ENCODE data around the gene FOSL2.

Gene FOSL2

DNA sequence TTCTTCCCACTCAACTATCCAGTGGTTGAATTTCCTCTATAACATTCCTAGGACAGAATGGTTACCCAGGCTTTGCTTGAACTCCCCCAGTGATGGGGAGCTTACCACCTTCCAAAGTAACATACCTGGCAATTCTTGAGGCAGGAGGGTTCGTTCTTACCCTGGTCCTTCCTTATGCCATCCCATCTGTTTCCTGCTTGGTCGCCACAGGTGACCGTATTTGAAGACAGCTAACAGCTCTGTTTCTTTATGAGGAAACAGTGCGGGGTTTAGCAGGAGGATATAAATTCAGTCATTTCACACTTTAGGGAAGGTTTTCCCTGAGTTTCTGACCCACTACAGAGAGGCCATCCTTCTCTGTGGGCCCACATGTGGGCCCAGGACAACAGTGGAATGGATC, 42.6 kb downstream of the FOSL2 start:
- no peak for DNase-seq

DNA sequence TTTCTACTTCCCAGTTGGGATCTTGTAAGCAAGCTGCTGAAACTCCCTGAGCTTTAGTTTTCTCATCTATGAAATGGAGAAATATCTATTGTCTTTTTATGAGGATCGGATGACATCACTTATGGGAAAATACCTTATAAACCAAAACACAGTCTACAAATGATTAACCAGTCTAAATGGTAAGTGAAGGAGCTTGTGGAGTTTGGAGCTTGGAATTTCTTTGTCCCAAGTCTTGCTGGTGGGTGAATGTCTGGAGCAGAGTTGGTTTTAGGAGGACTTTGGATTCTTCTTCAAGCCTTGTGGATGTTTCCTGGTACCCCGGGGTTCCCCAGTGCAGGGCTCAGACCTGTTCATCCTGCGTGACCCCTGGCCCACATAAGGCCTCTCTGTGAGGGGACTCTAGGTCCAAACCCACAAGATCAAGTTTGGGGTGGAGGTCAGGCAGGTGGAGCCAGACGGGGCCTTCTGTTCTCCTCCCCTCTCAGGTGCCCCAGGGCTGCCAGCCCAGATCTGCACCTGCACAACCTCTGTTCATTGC, 43.2 kb downstream of the FOSL2 start:
- DNase-seq = no peak

DNA sequence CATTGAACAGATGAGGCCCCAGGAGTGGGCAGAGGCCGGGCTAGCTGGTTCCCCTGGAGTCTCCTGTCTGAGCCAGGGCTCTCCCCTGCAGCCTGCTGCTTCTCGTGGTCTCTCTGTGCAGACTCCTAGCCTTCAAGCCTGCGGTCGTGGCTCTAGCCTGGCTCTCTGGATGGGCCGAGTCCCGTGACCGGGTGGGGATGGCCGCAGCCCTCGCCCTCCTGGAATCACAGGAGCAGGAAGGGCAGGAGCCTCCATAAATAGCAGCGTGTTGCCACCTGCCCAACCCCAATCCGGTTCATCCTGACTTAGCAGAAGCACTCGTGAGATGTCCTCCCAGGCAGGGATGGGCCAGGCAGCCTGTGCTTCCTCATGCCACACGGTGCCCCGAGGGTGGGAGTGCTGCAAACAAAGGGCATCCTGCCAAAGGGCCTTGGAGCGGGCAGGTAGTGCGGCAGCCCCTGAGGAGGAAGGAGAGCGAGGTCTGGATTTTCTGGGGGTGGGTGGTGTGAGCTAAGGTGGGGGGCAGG, 43.9 kb downstream of the FOSL2 start:
- peak; percentile 12 for DNase-seq

DNA sequence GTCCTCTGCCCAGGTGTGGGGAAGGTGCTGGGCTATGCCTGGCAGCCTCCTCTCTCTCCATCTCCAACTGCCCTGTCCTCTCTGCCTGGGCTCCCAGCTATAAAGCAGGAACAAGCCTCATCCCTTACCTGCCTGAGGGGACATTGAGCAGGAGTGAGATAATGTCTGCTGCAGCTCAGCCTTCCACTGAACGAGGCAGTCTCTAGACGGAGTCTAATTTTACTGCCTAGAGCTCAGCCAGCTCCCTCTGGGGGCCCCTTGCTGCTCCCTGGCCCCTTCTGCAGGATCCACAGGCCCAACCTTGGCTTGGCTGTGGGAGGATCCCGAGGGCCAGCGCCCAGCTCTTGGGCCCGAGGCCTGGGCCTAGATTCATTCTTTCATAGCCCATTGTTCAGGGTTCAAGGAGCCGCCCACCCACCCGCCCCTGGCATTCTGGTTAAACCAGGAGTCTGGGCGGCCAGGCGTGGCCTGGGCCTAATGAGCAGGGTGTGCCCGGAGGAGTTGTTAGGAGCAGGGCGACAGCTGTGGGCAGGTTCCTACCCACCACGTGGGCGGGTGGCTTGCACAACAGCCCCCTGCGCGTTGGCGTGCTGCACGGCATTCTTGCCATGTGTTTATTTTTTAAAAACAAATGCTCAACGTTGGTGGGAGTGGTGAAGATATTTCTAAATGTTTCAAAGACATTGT, 44.6 kb downstream of the FOSL2 start:
- no peak for DNase-seq

DNA sequence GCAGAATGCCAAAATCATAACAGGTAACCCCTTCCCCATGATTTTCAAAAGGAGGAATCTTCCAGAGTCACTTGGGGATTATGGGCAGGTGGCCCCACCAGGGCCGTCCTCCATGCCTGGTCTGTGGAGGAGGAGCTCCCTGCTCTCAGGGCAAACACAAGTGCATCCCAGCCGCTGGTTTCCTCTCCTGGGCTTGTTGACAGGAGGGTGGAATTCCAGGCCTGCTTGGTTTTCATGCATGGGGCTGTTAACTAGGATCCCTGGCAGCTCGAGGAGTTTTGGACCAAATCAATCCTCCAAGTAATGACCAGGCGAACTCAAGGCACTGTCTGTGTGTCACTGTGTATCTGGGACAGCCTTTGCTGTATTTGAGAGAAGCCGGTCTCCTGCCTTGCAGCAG, 45.3 kb downstream of the FOSL2 start:
- no peak for DNase-seq

DNA sequence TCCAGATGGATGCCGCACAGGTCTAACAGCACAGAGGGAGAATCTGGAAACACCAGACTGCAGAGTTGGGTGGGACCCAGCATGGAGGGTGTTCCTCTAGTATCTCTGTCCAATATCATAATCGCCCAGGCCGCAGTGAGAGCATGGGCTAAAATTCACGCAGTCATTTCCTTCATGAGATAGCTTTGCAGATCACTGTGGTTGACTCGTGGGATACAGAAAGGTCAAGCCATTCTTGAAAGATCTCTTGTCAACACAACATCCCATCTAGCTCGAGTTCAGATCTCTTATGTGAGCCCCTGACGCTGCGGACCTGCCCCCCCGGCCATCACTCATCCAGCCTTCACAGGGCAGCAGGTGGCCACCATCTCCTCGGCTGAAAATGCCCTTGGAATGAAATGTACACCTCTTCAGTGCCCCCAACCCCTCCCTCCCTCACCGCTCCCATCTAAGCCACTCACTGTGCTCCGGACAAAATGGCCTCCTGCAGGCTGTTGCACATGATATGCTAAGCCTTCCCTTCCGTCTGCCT, 45.9 kb downstream of the FOSL2 start:
- DNase-seq = no peak

DNA sequence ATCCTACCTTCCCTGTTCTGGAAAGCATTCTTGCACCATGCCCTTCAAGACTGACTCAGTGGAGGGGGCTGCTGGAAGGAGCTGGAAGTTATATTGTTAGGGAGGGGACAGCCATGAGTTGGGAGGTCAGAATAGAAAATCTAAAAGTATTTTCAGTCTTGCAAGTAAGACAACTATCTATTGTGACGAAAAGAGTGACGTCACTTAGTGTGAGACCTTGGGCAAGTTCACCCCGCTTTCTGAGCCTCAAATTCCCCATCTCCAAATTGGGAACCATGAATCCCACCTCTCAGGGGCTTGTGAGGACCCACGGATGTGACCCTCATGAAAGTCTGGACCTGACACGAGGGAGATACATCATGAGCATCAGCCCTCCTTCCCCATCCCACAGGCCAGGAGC, 46.5 kb downstream of the FOSL2 start:
- DNase-seq = no peak

DNA sequence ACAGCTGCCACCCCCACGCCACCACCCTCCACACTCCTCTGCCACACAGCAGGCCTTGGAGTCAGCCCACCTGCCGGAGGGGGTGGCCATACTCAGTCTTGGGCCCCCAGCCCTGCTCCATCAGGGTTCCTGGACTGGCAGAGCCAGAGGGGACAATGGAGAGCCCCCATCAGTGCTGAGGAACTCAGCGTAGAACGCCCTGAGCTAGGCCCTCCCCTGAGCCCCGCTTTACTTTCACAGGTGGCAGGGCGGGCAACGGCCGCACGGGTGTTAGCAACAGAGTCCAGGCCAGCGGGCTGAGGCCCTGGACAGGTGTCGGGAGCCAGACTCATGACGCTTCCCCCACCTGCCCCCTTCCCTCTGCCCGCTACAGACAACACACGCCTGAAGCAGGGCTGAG, 47.1 kb downstream of the FOSL2 start:
- no peak for DNase-seq

DNA sequence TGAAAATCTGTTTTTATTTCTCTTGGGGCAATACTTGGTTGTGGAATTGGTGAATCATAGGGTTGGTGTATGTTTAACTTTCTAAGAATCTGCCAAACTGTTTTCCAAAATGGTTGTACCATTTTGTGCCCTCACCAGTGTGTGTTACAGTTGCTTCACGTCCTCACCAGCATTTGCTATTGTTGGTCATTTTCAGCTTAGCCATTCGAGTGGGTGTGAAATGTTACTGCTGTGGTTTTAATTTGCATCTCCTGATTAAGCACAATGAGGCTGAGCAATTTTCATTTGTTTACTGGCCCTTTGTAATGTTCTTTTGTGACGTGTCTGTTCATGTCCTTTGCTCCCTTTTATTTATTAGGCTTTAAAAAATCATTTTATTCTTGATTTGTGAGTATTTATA, 49.7 kb downstream of the FOSL2 start:
- no peak for DNase-seq

DNA sequence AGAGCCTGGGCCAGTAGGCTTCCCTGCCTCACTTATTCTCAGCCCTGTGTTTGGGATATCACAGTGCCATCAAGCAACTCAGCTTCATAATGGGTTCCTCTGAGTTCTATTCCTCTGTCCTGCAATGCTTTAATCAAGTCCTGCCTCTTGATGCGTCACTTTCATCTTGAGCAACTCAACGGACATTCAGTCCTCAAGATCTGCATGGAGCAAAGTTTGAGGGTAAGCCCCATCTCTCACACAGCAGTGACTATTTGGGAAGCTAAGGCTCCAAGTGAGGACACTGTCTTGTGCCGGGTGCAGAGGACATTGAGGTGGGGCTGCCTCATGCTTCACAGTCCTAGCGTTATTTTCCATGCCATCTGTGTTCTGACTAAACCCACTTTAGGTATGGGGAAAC, 52.3 kb downstream of the FOSL2 start:
- DNase-seq = no peak

DNA sequence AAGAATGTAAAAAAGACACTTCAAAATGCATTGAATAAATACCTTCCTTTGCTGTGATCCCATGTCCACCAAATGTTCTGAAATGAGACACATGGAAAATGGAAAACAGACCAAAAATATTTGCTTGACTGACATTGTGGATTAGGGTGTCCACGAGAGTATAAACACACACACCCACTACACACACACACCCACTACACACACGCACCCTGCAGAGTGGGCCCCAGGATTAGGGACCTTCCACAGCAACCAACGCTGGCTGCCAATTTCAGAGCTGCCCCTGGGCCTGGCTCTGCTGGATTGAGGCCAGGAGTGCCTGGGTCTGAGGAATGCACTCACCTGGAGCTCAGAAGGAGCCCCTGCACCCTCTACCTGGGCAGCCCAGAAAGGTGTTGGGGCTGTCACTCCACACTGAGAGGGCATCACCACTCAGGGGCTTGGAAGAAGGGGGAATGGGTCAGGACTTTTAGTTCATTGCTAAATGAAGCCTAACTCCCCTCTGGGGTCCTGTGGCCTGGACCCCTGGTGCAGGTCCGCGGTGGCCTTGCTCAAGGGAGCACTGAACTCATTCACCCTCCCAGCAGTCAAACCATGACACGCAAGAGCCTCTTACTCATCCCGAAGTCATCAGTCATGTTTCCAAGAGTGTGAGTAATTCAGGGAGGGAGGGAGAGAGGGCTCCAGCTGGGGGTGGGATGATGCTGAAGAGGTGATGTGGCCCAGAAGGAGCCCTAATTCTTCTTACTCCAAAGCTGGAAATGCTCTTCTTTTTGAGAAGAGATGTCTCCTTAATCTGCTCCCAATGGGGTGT, 53.0 kb downstream of the FOSL2 start:
- no peak for DNase-seq

DNA sequence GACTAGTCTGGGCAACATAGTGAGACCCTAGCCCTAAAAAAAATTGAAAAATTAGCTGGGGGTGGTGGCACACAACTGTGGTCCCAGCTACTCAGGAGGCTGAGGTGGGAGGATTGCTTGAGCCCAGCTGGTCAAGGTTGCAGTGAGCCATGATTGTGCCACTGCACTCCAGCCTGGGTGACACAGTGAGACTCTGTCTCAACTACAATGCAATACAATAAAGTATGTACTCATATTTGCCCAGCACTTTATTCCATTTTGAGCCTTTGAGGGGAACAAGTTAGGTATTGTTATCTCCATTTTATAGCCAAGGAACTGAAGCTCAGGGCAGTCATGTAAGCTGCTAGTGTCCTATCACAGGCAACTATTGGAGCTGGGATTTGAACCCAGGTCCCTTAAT, 53.9 kb downstream of the FOSL2 start:
- DNase-seq = no peak

DNA sequence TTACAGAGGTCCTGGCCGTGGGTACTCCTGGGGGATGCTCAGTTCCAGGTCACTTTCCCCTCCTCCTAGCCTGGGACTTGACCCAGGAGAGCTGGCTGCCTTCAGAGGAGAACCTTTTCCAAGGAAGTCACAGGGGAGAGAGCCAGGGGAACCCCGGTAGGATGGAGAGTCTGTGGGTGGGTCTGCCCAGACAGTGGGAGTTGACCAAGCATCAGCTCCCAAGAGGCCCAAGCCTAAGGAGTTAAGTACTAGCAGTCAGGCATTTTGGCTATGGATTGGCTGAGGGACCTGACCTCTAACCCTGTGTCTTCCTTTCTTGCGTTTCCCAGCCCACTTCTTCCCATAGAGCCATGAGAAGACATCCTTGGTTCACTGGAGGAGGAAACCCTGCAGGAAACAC, 54.4 kb downstream of the FOSL2 start:
- no peak for DNase-seq

DNA sequence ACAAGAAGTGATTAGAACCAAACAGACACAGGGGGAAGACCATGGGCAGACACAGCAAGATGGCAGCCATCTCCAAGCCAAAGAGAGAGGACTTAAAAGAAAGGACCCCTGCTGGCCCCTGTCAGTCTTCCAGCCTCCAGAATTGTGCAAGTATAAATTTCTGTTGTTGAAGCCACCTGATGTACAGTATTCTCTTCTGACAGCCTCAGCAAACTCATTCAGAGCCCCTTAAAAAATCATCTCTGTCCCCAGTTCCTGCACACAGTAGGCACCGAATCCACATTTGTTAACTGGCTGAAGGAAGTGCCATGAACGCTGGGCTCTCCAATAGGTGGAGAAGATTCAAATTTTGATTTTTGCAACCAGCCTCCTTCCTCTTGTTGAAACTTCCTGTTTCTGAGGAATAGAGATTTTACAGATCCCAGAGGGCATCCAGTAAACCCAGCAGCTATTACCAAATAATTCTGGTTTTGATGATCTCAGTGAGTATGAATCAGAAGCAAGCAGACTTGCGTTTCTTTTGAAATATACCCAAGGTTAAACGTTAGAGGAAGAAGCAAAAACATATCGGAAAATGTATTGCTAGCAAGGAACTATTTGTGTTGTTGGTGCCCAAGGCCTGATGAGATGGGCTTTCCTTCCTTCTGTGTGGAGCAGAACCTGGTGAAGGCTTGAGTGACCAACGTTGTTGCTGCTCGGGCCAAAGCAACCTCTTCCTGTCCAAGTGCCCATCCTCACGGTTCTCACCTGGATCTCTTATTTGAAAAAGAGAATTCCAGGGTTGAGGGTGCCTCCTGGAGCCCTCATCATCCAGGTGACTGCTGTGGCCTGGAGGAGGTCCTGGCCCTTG, 55.5 kb downstream of the FOSL2 start:
- DNase-seq = no peak

DNA sequence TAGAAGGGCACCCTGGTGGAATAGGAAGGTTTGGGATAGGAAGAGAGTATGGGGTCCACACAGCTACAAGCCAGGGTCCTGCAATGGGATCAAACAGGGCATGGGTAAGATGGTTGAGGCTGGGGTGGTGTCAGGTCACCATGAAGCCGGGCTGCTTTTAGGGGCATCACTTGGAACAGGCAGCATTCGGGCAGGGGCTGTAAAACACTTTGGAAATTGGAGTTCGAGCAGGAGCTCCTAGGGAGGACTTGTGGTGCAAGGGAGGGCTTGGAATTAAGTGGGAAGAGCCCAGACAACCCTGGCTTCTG, 56.1 kb downstream of the FOSL2 start:
- no peak for DNase-seq

DNA sequence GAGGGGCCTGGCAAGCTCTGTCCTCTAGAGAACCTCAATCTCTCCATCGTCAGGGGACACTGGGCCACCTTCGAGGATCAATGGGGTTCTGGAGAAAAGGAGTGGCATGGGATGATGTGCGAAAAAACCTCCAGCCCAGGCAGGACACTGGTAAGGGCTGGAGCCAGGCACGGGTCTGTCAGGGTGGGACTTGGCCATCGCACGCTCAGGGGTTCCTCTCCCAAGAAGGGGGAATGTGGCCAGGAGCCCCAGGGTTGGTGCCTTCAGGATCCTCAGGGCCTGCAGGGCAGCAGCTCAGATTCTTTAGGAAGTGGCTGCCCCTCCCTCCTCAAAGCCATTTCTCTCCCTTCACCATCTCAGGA, 56.4 kb downstream of the FOSL2 start:
- DNase-seq = no peak

DNA sequence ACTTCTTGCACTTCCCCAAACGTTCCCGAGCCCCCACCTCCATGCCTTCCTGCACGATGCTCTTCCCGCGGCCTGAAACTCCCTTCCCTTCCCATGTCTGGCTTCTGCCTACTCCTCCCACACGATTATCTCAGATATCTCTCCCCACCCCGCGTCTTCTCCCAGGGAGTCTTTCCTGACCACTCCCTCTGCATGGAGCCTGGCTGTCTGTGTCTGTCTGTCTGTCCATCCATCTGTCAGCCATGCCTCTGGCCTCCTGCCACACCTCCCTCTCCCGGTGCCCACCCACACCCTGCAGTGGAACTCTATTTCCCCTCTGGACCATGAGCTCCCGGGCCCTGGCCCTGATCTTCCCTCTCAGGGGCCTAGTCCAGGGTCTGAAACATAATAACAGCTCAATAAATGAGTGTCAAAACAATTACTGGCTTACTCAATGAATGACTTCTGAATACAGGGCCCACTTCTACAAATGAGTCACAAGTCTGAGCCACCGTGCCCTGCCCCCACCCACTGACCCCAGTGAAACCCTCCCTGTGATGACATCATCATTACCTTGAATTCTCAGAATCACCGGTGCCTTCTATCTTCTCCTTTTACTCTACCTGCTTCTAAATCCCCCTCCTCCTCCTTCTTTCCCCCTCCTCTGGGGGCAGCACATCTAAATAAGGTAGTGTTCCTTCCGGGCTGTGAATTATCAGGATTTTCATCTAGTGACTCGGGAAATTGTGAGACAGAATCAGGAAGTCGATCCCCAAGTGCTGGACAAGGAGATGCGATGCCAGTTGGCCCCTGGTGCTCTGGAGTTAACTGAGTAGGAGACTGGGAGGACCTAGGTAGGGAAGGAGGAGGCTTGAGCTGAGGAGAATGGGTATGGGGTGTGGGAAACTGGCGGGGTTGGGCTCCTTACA, 57.1 kb downstream of the FOSL2 start:
- DNase-seq = no peak

DNA sequence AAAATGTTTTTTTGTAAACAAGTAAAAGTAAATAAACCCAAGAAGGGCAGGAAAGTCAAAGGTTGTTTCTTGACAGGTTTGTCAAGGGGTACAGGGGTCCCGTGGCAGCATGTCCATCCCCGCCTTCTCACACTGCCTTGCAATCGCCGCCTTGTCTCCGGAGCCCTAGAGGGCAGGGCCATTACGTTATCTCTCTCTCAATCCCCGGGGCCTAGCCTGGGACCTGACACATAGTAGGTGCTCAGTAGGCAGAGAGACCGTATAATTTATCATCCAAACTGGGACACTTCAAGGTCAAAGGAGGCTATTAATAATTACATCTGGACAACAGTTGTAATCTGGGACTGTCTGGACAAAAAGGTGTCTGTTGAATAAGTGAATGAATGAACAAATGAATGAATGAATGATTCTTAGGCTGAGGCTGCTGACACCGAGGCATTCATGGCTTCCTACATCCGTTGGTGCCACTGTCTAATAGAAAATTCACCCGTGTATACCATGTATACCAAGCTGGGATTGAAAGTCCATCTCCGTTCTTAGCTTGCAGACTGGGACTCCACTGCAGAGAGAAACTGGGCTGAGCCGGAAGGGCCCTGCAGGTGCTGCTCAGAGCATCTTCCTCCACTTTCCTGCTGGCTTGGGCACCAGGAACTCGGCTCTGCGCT, 58.4 kb downstream of the FOSL2 start:
- no peak for DNase-seq

DNA sequence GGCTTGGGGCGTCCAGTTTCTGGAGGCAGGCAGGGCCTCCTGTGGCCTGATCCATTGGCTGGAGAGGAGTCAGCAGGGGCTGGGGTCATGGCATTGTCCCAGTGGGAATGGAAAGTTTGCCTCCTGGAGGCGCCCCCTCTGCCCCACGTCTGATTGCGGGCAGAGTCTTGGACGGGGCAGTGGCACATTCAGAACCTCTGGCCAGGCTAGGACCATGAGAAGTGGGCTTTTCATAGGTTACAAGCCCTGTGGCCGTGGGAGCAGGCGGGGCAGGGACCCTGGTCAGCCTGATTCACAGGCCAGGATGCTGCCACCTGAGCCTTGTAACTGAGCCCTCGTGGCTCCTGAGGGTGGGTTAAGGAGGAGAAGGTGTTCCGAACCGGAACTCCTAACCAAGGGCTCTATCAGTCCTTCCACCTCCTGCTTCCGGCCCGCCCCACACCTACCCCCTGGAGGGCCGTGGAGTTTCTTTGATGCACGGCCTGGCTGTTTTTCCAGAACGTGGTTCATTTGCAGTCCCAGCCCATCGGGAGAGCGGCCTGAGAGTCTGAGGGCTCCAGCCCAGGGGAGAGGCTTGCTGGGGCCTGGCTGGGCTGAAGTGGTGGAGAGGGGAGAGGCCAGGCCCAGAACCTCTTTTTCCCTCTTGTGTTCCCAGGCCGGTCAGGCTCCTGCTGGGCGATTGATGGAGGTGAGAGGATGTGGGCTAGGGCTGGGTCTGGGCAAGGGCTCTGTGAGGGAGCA, 59.3 kb downstream of the FOSL2 start:
- DNase-seq = no peak

DNA sequence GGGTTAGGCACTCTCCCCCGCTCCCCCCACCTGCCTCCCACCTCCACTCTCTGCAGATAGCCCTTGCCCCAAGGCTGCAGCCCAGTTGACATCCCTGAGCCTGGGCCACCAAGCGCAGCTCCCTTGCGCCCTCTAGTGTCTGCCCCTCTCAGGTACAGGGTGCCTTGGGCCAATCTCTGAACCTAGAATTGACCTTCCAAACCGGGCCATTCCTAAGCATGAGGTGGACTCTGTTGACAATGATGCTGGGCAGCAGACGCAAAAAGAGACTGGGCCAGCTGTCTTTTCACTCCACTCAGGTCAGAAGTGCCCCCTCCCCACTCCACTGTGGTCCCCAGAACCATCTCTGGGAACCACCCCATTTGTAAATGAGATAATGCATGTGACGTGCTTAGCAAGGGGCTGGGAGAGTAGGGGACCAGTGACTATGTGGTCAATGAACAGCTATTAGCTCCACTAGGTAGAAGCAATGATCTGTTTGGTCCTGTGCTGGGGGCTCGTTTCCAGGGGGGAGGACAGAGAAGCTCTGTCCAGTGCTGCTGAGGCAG, 60.0 kb downstream of the FOSL2 start:
- DNase-seq = peak; percentile 26

DNA sequence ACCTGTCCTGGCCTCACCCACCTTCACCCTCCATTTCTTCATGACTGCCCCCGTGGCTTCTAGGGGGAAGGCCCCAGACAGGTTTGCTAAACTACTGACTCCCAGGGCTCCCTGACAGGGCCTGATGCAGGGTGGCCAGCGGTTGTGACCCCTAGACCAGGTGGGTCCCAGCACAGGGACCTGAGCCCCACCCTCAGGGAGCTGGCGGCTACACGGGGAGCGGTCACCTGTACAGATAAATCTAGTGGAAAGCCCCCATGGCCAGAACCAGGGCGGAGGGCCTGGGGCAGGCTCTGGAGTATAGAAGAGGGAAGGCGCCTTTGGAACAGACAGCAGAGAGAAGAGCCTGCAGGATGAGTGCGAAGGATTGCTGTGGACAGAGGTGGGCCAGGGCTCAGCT, 60.7 kb downstream of the FOSL2 start:
- DNase-seq = no peak

All from NCI-H2029 (cell line).